Measurements from ENCODE around the gene PABPC1L.

GRCh38 chr20:44897133-44897532, 12.7 kb upstream of the PABPC1L start:
- no peak for TF ChIP-seq POLR2AphosphoS5 (IDR thresholded peaks at IDR 0.05)
- no peak for TF ChIP-seq CTCF (IDR thresholded peaks at IDR 0.05)
- TF ChIP-seq EP300 (IDR thresholded peaks at IDR 0.05) = no peak
